HFFc6 (cell line): ENCODE results near the gene GPER1. TPM values are rescaled to one million over a fixed set of nuclear protein-coding genes. Genes with fewer than 3 reads are reported as not detected.

Experiments used
- DNase-seq: peaks from one replicate; pipeline ENCODE4 v3.0.0-alpha.2; 2018
- H3K27ac Mint-ChIP-seq: 2 replicates; pipeline ENCODE4 v1.8.0; 2020; ENCODE audit warnings: mild to moderate bottlenecking, mixed read lengths
- H3K27me3 Mint-ChIP-seq: 2 replicates; pipeline ENCODE4 v1.8.0; 2021; ENCODE audit warnings: mild to moderate bottlenecking, moderate library complexity, mixed read lengths; ENCODE audit not compliant: insufficient read depth
- H3K36me3 Mint-ChIP-seq: 2 replicates; pipeline ENCODE4 v1.8.0; 2021; ENCODE audit warnings: low read depth, mixed read lengths
- H3K4me1 Mint-ChIP-seq: 2 replicates; pipeline ENCODE4 v1.8.0; 2020; ENCODE audit warnings: low read depth, mixed read lengths
- H3K4me3 Mint-ChIP-seq: 2 replicates; pipeline ENCODE4 v1.8.0; 2020; ENCODE audit warnings: mild to moderate bottlenecking, moderate library complexity, mixed read lengths
- H3K9me3 Mint-ChIP-seq: 2 replicates; pipeline ENCODE4 v1.8.0; 2020; ENCODE audit warnings: mild to moderate bottlenecking, mixed read lengths
- total RNA-seq, 6 experiments: library from RNA; stranded (reverse); fragmentation: NEBNext Ultra II Directional; extraction: Animal tissue kit (Norgen Biotek cat#: 25700); gene quantifications; 2 replicates in 1 of 6; 3 replicates in 5 of 6; pipeline ENCODE4 v1.2.3, GENCODE V29; 2021
- TF ChIP-seq, protein P1 (sequence below): fragments of 200-600 bp; sonication (generic); IDR thresholded peaks from 2 replicates; pipeline ENCODE4 v1.5.0; 2021; ENCODE audit warnings: antibody characterized with exemption, mild to moderate bottlenecking

The GPER1 gene
- total RNA-seq, 6 experiments from 2014 or later, result 4.6 to 7.1 (median 5.3) TPM

DNA sequence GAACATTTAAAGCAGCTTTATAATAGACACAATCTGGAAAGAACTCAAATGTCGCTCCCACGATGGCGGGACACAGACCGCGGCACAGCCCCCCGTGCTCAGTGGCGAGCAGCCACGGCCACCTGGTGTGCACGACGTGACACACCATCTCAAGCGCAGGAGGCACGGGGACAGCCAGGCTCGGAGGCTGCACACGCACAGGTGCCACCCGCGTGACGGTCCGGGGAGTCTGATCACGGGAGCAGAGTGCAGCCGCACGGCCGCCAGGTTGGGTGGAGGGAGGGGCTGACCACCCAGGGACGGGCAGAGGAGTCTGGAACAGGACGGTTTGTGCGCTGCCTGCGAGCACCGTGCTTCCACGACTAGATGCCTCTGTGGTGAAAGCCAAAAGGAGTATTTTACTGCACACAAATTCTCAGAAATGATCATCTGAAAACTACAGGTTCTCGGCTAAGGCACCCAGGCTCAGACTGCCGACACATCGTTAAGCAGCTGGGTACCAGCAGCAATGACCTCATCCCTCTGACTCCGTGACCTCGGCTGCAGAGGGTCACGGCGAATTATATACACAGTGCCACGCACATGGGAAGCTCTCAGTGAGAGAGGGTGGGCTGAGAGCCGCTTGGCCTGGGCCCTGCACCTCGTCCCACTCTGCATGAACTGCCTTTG is 7.5 kb upstream of the GPER1 start:
- H3K36me3 Mint-ChIP-seq, result no peaks in the 10 kb centered on the region
- peaks cover 11% of the 10 kb centered on the region for H3K4me1 Mint-ChIP-seq
- H3K27ac Mint-ChIP-seq, result no peak overlapping the region
- TF ChIP-seq, protein P1, sequence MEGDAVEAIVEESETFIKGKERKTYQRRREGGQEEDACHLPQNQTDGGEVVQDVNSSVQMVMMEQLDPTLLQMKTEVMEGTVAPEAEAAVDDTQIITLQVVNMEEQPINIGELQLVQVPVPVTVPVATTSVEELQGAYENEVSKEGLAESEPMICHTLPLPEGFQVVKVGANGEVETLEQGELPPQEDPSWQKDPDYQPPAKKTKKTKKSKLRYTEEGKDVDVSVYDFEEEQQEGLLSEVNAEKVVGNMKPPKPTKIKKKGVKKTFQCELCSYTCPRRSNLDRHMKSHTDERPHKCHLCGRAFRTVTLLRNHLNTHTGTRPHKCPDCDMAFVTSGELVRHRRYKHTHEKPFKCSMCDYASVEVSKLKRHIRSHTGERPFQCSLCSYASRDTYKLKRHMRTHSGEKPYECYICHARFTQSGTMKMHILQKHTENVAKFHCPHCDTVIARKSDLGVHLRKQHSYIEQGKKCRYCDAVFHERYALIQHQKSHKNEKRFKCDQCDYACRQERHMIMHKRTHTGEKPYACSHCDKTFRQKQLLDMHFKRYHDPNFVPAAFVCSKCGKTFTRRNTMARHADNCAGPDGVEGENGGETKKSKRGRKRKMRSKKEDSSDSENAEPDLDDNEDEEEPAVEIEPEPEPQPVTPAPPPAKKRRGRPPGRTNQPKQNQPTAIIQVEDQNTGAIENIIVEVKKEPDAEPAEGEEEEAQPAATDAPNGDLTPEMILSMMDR, result no peak
- no peak overlapping the region for H3K4me3 Mint-ChIP-seq
- peaks cover 6% of the 10 kb centered on the region for H3K27me3 Mint-ChIP-seq
- DNase-seq, result no peak
- no peaks in the 10 kb centered on the region for H3K9me3 Mint-ChIP-seq

DNA sequence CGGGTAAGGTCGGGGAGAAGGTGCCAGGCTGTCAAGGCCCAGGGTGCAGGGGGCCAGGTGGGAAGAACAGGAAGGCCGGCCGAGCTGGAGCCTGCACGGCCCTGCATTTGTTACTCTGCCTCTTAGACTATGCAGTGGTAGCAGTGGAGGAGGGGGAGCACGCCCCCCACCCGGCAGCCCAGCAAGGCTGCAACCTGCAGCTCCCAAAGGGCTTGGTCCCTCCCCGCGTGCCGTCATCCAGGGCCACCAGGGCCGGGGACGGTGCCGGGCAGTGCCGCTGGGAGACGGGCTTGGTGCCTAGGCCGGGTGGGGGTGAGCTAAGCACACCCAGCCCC is 7.0 kb upstream of the GPER1 start:
- H3K36me3 Mint-ChIP-seq, result no peaks in the 10 kb centered on the region
- TF ChIP-seq, protein P1, result no peak
- H3K4me1 Mint-ChIP-seq, result peaks cover 14% of the 10 kb centered on the region
- H3K27ac Mint-ChIP-seq, result no peak overlapping the region
- H3K27me3 Mint-ChIP-seq, result peaks cover 3% of the 10 kb centered on the region
- no peaks in the 10 kb centered on the region for H3K9me3 Mint-ChIP-seq
- H3K4me3 Mint-ChIP-seq, result no peak overlapping the region
- DNase-seq, result no peak

DNA sequence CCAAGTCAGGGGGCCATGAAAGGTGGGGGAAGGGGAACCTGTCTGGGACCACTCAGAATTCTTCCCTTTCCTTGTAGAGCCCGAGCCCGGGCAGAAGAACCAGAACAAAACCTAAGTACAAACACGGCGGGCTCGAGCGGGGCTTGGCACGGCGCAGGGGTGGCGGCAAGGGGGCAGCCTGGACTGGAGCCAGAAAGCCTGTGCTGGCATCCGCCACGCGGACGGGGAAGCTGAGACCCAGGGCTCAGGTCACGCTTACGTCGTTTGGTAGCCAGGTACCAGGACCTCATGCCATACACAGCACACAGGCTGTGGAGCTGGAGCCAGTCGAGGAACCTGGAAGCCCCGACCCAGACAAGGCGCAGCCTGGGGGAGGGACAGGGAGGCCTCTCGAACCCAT is 6.6 kb upstream of the GPER1 start:
- no peaks in the 10 kb centered on the region for H3K9me3 Mint-ChIP-seq
- no peak overlapping the region for H3K27ac Mint-ChIP-seq
- H3K36me3 Mint-ChIP-seq, result no peaks in the 10 kb centered on the region
- H3K27me3 Mint-ChIP-seq, result peaks cover 3% of the 10 kb centered on the region
- H3K4me3 Mint-ChIP-seq, result no peak overlapping the region
- DNase-seq, result no peak
- H3K4me1 Mint-ChIP-seq, result peaks cover 18% of the 10 kb centered on the region
- TF ChIP-seq, protein P1, result no peak

DNA sequence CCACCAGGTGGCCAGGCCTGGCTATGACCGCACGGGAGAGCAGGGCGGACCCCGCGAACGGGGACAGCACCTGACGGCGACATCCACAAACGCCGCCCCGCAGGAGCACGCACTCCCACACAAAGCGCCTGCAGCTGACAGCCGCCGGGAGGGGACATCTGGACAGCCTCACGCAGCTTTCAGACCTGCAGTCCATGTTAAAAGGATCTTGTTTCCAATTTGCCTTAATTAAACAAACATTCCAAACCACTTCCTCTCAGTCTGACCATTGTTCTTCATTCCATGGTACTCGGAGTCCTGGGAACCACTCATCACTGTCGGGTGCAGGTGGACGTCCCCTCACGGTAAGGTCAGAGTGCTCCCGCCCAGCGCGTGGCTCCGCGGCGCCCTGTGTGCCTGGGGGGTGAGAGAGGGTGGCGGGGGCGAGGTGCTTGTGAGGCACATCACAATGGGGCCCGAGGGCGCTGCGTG is 5.9 kb upstream of the GPER1 start:
- Mint-ChIP-seq H3K27me3 (peaks cover 3% of the 10 kb centered on the region), H3K9me3 (no peaks in the 10 kb centered on the region), H3K4me3 (no peak overlapping the region), H3K36me3 (no peaks in the 10 kb centered on the region), H3K27ac (no peak overlapping the region), H3K4me1 (peaks cover 25% of the 10 kb centered on the region)
- peak; percentile 41 for DNase-seq
- TF ChIP-seq, protein P1, result no peak

DNA sequence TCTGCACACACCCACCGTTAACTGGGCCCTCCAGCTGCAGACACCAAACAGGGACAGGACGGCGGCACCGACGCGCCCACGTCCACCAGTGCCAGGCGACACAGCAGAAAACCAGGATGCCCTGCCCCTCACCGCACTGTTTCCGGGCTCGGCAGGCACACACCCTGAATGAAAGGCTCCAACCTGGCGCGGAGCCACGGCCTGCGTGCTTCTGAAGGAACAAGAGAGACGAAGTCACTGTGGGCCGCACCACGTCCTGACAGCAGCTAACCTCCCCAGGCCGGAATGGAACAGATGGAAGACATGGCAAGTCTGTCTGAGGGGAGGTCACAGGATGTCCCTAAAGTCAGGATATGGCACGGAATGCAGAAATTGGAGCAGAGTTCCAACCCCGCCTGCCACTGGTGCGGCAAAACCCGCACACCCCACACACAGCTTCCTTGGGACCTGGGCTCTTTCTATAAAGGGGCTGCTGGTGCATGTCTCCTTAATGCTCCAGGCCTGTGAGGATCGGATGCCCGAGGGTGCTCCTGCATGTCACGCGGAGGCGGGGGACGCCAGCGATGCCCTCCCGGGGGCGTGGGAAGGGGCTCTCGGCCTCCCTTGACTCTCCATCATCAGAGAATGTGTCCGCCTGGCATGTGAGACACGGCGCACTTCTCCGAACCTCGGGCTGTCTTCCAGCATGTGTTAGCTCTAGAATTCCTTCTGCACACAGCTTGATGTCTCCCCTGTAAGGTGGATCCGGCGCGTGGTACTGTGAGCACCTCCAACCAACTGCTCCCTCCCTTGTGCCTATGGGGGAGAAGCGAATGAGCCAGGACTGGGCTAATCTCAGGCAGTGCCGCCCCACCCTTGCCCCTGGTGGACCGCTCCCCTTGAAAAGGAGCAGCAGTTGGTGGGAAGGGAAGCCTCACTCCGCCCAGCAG is 3.9 kb upstream of the GPER1 start:
- Mint-ChIP-seq H3K27me3 (no peaks in the 10 kb centered on the region; the same call in 1 of the 2 replicates), H3K4me3 (no peak overlapping the region), H3K9me3 (no peaks in the 10 kb centered on the region), H3K27ac (no peak overlapping the region), H3K36me3 (no peaks in the 10 kb centered on the region), H3K4me1 (peaks cover 45% of the 10 kb centered on the region)
- no peak for DNase-seq
- TF ChIP-seq, protein P1, result no peak
